WTC11 (cell line): ENCODE data around the gene SCPEP1. TPM values are rescaled to one million over a fixed set of nuclear protein-coding genes. Genes with fewer than 3 reads are reported as not detected.

Experiments
- ATAC-seq: fragments of 200-7000 bp; cut with Tn5 transposase; 2 replicates; pipeline ENCODE4 v1.10.0; 2021; ENCODE audit warnings: mild to moderate bottlenecking, moderate library complexity
- CTCF ChIA-PET: fragments of 300-600 bp; sonication (Branson Sonifier 250); formaldehyde crosslinking; loops from one replicate; lab custom pipeline; 2021; ENCODE audit warnings: antibody characterized with exemption; lab: Charles Lee
- POLR2A ChIA-PET: fragments of 350-600 bp; sonication (Branson Sonifier 250); formaldehyde crosslinking; loops from one replicate; lab custom pipeline; 2021; ENCODE audit warnings: antibody characterized with exemption; lab: Charles Lee
- DNase-seq: peaks from one replicate; pipeline ENCODE4 v3.0.0; 2021; ENCODE audit warnings: low spot score
- H3K27ac Mint-ChIP-seq: 2 replicates; pipeline ENCODE4 v1.8.0; 2021; ENCODE audit warnings: mixed read lengths
- H3K27me3 Mint-ChIP-seq: 2 replicates; pipeline ENCODE4 v1.8.0; 2021; ENCODE audit warnings: low read depth, mild to moderate bottlenecking, moderate library complexity, mixed read lengths
- H3K36me3 Mint-ChIP-seq: 2 replicates; pipeline ENCODE4 v1.8.0; 2021; ENCODE audit warnings: mixed read lengths
- H3K4me1 Mint-ChIP-seq: 2 replicates; pipeline ENCODE4 v1.8.0; 2022; ENCODE audit warnings: mixed read lengths
- H3K4me3 Mint-ChIP-seq: 2 replicates; pipeline ENCODE4 v1.8.0; 2021; ENCODE audit warnings: mild to moderate bottlenecking, moderate library complexity, mixed read lengths
- H3K9me3 Mint-ChIP-seq: 2 replicates; pipeline ENCODE4 v1.8.0; 2021; ENCODE audit warnings: mixed read lengths
- CDX4 ChIP-seq: fragments of 250-450 bp; sonication (Bioruptor Pico); IDR thresholded peaks from 2 replicates; pipeline ENCODE4 v1.9.0; 2021; ENCODE audit warnings: moderate library complexity, mild to moderate bottlenecking, inconsistent platforms, borderline replicate concordance
- CREB1 ChIP-seq: sonication (generic); formaldehyde crosslinking; IDR thresholded peaks from 2 replicates; pipeline ENCODE4 v1.8.0; 2023; ENCODE audit warnings: mild to moderate bottlenecking, missing genetic modification reagents
- E2F5 ChIP-seq: sonication (generic); formaldehyde crosslinking; IDR thresholded peaks from 2 replicates; pipeline ENCODE4 v1.8.1; 2022; ENCODE audit warnings: mild to moderate bottlenecking, moderate library complexity, missing genetic modification reagents
- EMX1 ChIP-seq: fragments of 250-450 bp; sonication (Bioruptor Pico); IDR thresholded peaks from 2 replicates; pipeline ENCODE4 v1.8.0; 2021; ENCODE audit warnings: mild to moderate bottlenecking
- ERG ChIP-seq: fragments of 250-450 bp; sonication (Bioruptor Pico); IDR thresholded peaks from 2 replicates; pipeline ENCODE4 v1.8.0; 2021; ENCODE audit warnings: mild to moderate bottlenecking
- FOXK1 ChIP-seq: sonication (generic); formaldehyde crosslinking; IDR thresholded peaks from 2 replicates; pipeline ENCODE4 v1.8.0; 2022; ENCODE audit warnings: mild to moderate bottlenecking, moderate library complexity, missing genetic modification reagents
- HMGA2 ChIP-seq: fragments of 250-450 bp; sonication (Bioruptor Pico); IDR thresholded peaks from 2 replicates; pipeline ENCODE4 v1.4.0; 2021; ENCODE audit warnings: mild to moderate bottlenecking, moderate library complexity
- JAZF1 ChIP-seq: fragments of 250-450 bp; sonication (Bioruptor Pico); IDR thresholded peaks from 2 replicates; pipeline ENCODE4 v1.9.0; 2021; ENCODE audit warnings: moderate library complexity, mild to moderate bottlenecking, inconsistent platforms
- KAT7 ChIP-seq: sonication (generic); formaldehyde crosslinking; IDR thresholded peaks from 2 replicates; pipeline ENCODE4 v1.8.1; 2023; ENCODE audit warnings: missing genetic modification reagents, mild to moderate bottlenecking, borderline replicate concordance
- NFYB ChIP-seq: sonication (generic); formaldehyde crosslinking; conservative IDR thresholded peaks from 2 replicates; pipeline ENCODE4 v1.8.0; 2022; ENCODE audit warnings: low read depth, missing genetic modification reagents
- NR3C1 ChIP-seq: sonication (generic); formaldehyde crosslinking; conservative IDR thresholded peaks from 2 replicates; pipeline ENCODE4 v1.8.1; 2023; ENCODE audit warnings: low read depth, mild to moderate bottlenecking, missing genetic modification reagents
- PRRX2 ChIP-seq: fragments of 250-450 bp; sonication (Bioruptor Pico); IDR thresholded peaks from 2 replicates; pipeline ENCODE4 v1.8.0; 2021; ENCODE audit warnings: mild to moderate bottlenecking
- RORB ChIP-seq: fragments of 250-450 bp; sonication (Bioruptor Pico); IDR thresholded peaks from 2 replicates; pipeline ENCODE4 v1.9.0; 2021; ENCODE audit warnings: mild to moderate bottlenecking
- SOX15 ChIP-seq: fragments of 250-450 bp; sonication (Bioruptor Pico); IDR thresholded peaks from 2 replicates; pipeline ENCODE4 v1.9.0; 2021; ENCODE audit warnings: mild to moderate bottlenecking
- TEAD4 ChIP-seq: sonication (generic); formaldehyde crosslinking; IDR thresholded peaks from 2 replicates; pipeline ENCODE4 v1.8.0; 2022; ENCODE audit warnings: mild to moderate bottlenecking, missing genetic modification reagents
- ZBTB43 ChIP-seq: sonication (generic); formaldehyde crosslinking; IDR thresholded peaks from 2 replicates; pipeline ENCODE4 v1.8.1; 2023; ENCODE audit warnings: mild to moderate bottlenecking, missing genetic modification reagents
- ZNF317 ChIP-seq: sonication (generic); formaldehyde crosslinking; IDR thresholded peaks from 2 replicates; pipeline ENCODE4 v1.8.1; 2023; ENCODE audit warnings: low read depth, mild to moderate bottlenecking, moderate library complexity, missing genetic modification reagents, borderline replicate concordance
- total RNA-seq: library from RNA; stranded (reverse); gene quantifications from 3 replicates; pipeline ENCODE4 v1.2.3, GENCODE V29; 2021
- TF ChIP-seq, protein P1 (sequence below): fragments of 250-450 bp; sonication (Bioruptor Pico); IDR thresholded peaks from 2 replicates; pipeline ENCODE4 v2.1.2; 2022; ENCODE audit warnings: mild to moderate bottlenecking, moderate library complexity
- TF ChIP-seq, protein P2 (sequence below): sonication (generic); formaldehyde crosslinking; IDR thresholded peaks from 2 replicates; pipeline ENCODE4 v1.8.1; 2022; ENCODE audit warnings: mild to moderate bottlenecking, missing genetic modification reagents, moderate library complexity, borderline replicate concordance
- TF ChIP-seq, protein P3 (sequence below): sonication (generic); formaldehyde crosslinking; IDR thresholded peaks from 2 replicates; pipeline ENCODE4 v1.8.1; 2023; ENCODE audit warnings: mild to moderate bottlenecking, moderate library complexity, missing genetic modification reagents

The SCPEP1 gene
- total RNA-seq, 1 experiment from 2014 or later = 49.3 TPM

GRCh38 chr17:57034807-57035754 is 57.1 kb downstream of the SCPEP1 start:
- DNase-seq (no peak), ATAC-seq (no peak)
- Mint-ChIP-seq H3K36me3 (peaks cover 3% of the 10 kb centered on the region), H3K27ac (no peak overlapping the region), H3K9me3 (peaks cover 6% of the 10 kb centered on the region; the same call in 1 of the 2 replicates), H3K27me3 (peaks cover 3% of the 10 kb centered on the region), H3K4me3 (no peak overlapping the region), H3K4me1 (peaks cover 35% of the 10 kb centered on the region)
- POLR2A ChIA-PET = no interaction called here
- CTCF ChIA-PET = interaction anchor here (0.7 to 1.3 kb wide), 2 partner anchors 49 to 71 kb away, joined by 3 to 4 read pairs; no protein-coding TSS in a partner anchor
- TF ChIP-seq CDX4 (CRISPR knock-in tag) (no peak), SOX15 (CRISPR knock-in tag) (no peak), CREB1 (CRISPR knock-in tag) (no peak), ZNF317 (no peak)
- TF ChIP-seq, all 79 proteins: peak for 0

DNA sequence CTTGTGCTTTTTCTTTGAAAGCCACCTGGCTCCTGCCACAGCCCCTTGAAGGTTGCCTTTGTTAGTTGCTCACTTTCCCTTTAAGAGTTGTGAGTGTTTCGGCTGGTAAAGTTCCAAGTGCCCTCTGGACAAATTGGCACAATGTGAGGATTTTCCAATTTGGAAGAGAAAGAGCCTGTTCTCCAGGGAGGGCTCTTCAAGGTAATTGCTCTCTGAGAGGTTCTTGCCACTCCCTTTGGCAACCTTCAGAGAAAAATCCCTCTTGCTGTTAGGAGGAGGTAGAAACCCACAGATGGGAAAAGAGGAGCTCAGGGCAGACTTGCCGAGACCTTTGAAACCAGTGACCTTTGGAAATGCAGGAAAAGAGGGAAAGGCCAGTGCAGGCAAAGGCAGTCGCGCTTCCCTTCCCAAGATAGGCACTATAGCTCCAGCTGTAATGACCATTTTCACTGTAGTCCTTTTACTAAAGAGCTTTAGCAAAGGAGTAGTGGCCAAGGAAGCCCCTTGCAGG is 58.1 kb downstream of the SCPEP1 start:
- Mint-ChIP-seq H3K27me3 (peaks cover 3% of the 10 kb centered on the region), H3K4me1 (peaks cover 40% of the 10 kb centered on the region), H3K9me3 (no peaks in the 10 kb centered on the region; the same call in 1 of the 2 replicates), H3K4me3 (no peak overlapping the region), H3K27ac (no peak overlapping the region), H3K36me3 (no peaks in the 10 kb centered on the region)
- TF ChIP-seq NFYB (no peak), E2F5 (CRISPR knock-in tag) (no peak), KAT7 (CRISPR knock-in tag) (no peak), NR3C1 (CRISPR knock-in tag) (no peak), CDX4 (CRISPR knock-in tag) (no peak), EMX1 (CRISPR knock-in tag) (no peak)
- TF ChIP-seq, protein P1, sequence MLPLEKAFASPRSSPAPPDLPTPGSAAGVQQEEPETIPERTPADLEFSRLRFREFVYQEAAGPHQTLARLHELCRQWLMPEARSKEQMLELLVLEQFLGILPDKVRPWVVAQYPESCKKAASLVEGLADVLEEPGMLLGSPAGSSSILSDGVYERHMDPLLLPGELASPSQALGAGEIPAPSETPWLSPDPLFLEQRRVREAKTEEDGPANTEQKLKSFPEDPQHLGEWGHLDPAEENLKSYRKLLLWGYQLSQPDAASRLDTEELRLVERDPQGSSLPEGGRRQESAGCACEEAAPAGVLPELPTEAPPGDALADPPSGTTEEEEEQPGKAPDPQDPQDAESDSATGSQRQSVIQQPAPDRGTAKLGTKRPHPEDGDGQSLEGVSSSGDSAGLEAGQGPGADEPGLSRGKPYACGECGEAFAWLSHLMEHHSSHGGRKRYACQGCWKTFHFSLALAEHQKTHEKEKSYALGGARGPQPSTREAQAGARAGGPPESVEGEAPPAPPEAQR (CRISPR knock-in tag) = no peak
- ChIA-PET POLR2A (no interaction called here), CTCF (interaction anchor here (0.7 kb wide), 1 partner anchor 48 kb away, joined by 3 read pairs; no protein-coding TSS in a partner anchor)
- ATAC-seq = no peak
- DNase-seq = no peak

DNA sequence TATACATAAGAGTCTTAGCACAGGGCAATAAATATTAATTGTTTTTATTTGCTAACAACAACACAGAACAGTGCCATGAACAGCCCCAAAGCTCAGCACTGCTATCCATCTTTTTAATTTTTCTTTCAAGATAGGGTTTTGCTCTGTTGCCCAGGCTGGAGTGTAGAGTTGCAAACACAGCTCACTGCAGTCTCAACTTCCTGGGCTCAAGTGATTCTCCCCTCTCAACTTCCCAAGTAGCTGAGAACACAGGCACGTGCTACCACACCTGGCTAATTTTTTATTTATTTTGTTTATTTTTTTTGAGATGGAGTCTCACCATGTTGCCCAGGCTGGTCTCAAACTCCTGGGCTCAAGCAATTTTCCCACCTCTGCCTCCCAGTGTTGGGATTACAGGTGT is 59.5 kb downstream of the SCPEP1 start:
- no peak for DNase-seq
- H3K4me1 Mint-ChIP-seq = peaks cover 49% of the 10 kb centered on the region
- peaks cover 3% of the 10 kb centered on the region for H3K27me3 Mint-ChIP-seq
- ATAC-seq = no peak
- no peak overlapping the region for H3K4me3 Mint-ChIP-seq
- TF ChIP-seq, protein P2, sequence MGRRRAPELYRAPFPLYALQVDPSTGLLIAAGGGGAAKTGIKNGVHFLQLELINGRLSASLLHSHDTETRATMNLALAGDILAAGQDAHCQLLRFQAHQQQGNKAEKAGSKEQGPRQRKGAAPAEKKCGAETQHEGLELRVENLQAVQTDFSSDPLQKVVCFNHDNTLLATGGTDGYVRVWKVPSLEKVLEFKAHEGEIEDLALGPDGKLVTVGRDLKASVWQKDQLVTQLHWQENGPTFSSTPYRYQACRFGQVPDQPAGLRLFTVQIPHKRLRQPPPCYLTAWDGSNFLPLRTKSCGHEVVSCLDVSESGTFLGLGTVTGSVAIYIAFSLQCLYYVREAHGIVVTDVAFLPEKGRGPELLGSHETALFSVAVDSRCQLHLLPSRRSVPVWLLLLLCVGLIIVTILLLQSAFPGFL = no peak
- no peak for TF ChIP-seq ZBTB43 (CRISPR knock-in tag)
- TF ChIP-seq JAZF1 (CRISPR knock-in tag) = no peak
- no peak for TF ChIP-seq RORB
- no peak for TF ChIP-seq PRRX2 (CRISPR knock-in tag)
- no peak for TF ChIP-seq FOXK1 (CRISPR knock-in tag)
- TF ChIP-seq TEAD4 = no peak
- no peak for TF ChIP-seq HMGA2 (CRISPR knock-in tag)
- no peak for TF ChIP-seq ERG (CRISPR knock-in tag)
- TF ChIP-seq, protein P3, sequence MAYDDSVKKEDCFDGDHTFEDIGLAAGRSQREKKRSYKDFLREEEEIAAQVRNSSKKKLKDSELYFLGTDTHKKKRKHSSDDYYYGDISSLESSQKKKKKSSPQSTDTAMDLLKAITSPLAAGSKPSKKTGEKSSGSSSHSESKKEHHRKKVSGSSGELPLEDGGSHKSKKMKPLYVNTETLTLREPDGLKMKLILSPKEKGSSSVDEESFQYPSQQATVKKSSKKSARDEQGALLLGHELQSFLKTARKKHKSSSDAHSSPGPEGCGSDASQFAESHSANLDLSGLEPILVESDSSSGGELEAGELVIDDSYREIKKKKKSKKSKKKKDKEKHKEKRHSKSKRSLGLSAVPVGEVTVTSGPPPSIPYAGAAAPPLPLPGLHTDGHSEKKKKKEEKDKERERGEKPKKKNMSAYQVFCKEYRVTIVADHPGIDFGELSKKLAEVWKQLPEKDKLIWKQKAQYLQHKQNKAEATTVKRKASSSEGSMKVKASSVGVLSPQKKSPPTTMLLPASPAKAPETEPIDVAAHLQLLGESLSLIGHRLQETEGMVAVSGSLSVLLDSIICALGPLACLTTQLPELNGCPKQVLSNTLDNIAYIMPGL (CRISPR knock-in tag) = no peak
- H3K9me3 Mint-ChIP-seq = no peaks in the 10 kb centered on the region
- no peaks in the 10 kb centered on the region for H3K36me3 Mint-ChIP-seq
- CTCF ChIA-PET = interaction anchor here (0.5 to 1.3 kb wide), 3 partner anchors 13 to 89 kb away, joined by 3 read pairs; no protein-coding TSS in a partner anchor
- no peak overlapping the region for H3K27ac Mint-ChIP-seq
- POLR2A ChIA-PET = no interaction called here
